HEK293 (cell line): Measurements from ENCODE around the gene BZW2.

Source experiments
- GFI1B ChIP-seq: fragments of 450-650 bp; formaldehyde crosslinking; IDR thresholded peaks from 2 replicates; pipeline ENCODE4 v1.5.1; 2016; ENCODE audit warnings: missing biosample characterization, missing genetic modification characterization
- HOXA7 ChIP-seq: sonication (generic); formaldehyde crosslinking; IDR thresholded peaks from 2 replicates; pipeline ENCODE4 v1.8.1; 2022; ENCODE audit warnings: missing genetic modification reagents, borderline replicate concordance
- PBX3 ChIP-seq: sonication (generic); formaldehyde crosslinking; IDR thresholded peaks from 2 replicates; pipeline ENCODE4 v1.8.1; 2022; ENCODE audit warnings: mild to moderate bottlenecking, moderate library complexity, missing genetic modification reagents
- ZEB2 ChIP-seq: fragments of 450-650 bp; formaldehyde crosslinking; IDR thresholded peaks from 2 replicates; pipeline ENCODE4 v1.5.1; 2016; ENCODE audit warnings: missing biosample characterization, missing genetic modification characterization
- ZNF140 ChIP-seq: fragments of 450-650 bp; formaldehyde crosslinking; IDR thresholded peaks from 2 replicates; pipeline ENCODE4 v1.5.1; 2016; ENCODE audit warnings: missing biosample characterization, missing genetic modification characterization
- ZNF16 ChIP-seq: fragments of 450-650 bp; formaldehyde crosslinking; IDR thresholded peaks from 2 replicates; pipeline ENCODE4 v1.5.1; 2016; ENCODE audit warnings: low read depth, missing biosample characterization, missing genetic modification characterization
- ZNF214 ChIP-seq: fragments of 450-650 bp; formaldehyde crosslinking; IDR thresholded peaks from 2 replicates; pipeline ENCODE4 v1.5.1; 2017; ENCODE audit warnings: missing biosample characterization, mild to moderate bottlenecking, missing genetic modification characterization, borderline replicate concordance
- ZNF404 ChIP-seq: fragments of 450-650 bp; formaldehyde crosslinking; IDR thresholded peaks from 2 replicates; pipeline ENCODE4 v1.5.1; 2017; ENCODE audit warnings: missing biosample characterization, missing genetic modification characterization
- ZNF449 ChIP-seq: fragments of 450-650 bp; formaldehyde crosslinking; IDR thresholded peaks from 2 replicates; pipeline ENCODE4 v1.5.1; 2017; ENCODE audit warnings: missing biosample characterization, mild to moderate bottlenecking, missing genetic modification characterization, moderate library complexity
- ZNF555 ChIP-seq: fragments of 450-650 bp; formaldehyde crosslinking; conservative IDR thresholded peaks from 2 replicates; pipeline ENCODE4 v1.5.1; 2017; ENCODE audit warnings: missing biosample characterization, mild to moderate bottlenecking, missing genetic modification characterization, inconsistent platforms
- ZNF560 ChIP-seq: fragments of 450-650 bp; formaldehyde crosslinking; IDR thresholded peaks from 2 replicates; pipeline ENCODE4 v1.5.1; 2017; ENCODE audit warnings: missing biosample characterization, missing genetic modification characterization, borderline replicate concordance
- ZNF600 ChIP-seq: fragments of 450-650 bp; formaldehyde crosslinking; IDR thresholded peaks from 2 replicates; pipeline ENCODE4 v1.5.1; 2016; ENCODE audit warnings: missing biosample characterization, missing genetic modification characterization
- ZNF629 ChIP-seq: fragments of 450-650 bp; formaldehyde crosslinking; IDR thresholded peaks from 2 replicates; pipeline ENCODE4 v1.5.1; 2017; ENCODE audit warnings: missing biosample characterization, missing genetic modification characterization
- ZNF785 ChIP-seq: fragments of 450-650 bp; formaldehyde crosslinking; IDR thresholded peaks from 2 replicates; pipeline ENCODE4 v1.5.1; 2016; ENCODE audit warnings: missing biosample characterization, missing genetic modification characterization
- ZNF843 ChIP-seq: fragments of 450-650 bp; formaldehyde crosslinking; IDR thresholded peaks from 2 replicates; pipeline ENCODE4 v1.5.1; 2016; ENCODE audit warnings: missing biosample characterization, missing genetic modification characterization
- ZSCAN16 ChIP-seq: fragments of 450-650 bp; formaldehyde crosslinking; IDR thresholded peaks from 2 replicates; pipeline ENCODE4 v1.5.1; 2016; ENCODE audit warnings: missing biosample characterization, missing genetic modification characterization
- ZXDB ChIP-seq: fragments of 450-650 bp; formaldehyde crosslinking; IDR thresholded peaks from 2 replicates; pipeline ENCODE4 v1.5.1; 2016; ENCODE audit warnings: missing biosample characterization, missing genetic modification characterization
- TF ChIP-seq, protein P1 (sequence below): fragments of 450-650 bp; formaldehyde crosslinking; IDR thresholded peaks from 2 replicates; pipeline ENCODE4 v1.5.1; 2017; ENCODE audit warnings: missing biosample characterization, missing genetic modification characterization
- TF ChIP-seq, protein P2 (sequence below): fragments of 450-650 bp; formaldehyde crosslinking; IDR thresholded peaks from 2 replicates; pipeline ENCODE4 v1.5.1; 2017; ENCODE audit warnings: missing biosample characterization, missing genetic modification characterization
- TF ChIP-seq, protein P3 (sequence below): fragments of 450-650 bp; formaldehyde crosslinking; conservative IDR thresholded peaks from 2 replicates; pipeline ENCODE4 v1.5.1; 2016; ENCODE audit warnings: low read depth, missing biosample characterization, missing genetic modification characterization
- TF ChIP-seq, protein P4 (sequence below): fragments of 450-650 bp; formaldehyde crosslinking; IDR thresholded peaks from 2 replicates; pipeline ENCODE4 v1.5.1; 2016; ENCODE audit warnings: missing biosample characterization, missing genetic modification characterization, borderline replicate concordance
- TF ChIP-seq, protein P5 (sequence below): fragments of 450-650 bp; formaldehyde crosslinking; IDR thresholded peaks from 2 replicates; pipeline ENCODE4 v1.5.1; 2016; ENCODE audit warnings: missing biosample characterization, missing genetic modification characterization

BZW2 gene

DNA sequence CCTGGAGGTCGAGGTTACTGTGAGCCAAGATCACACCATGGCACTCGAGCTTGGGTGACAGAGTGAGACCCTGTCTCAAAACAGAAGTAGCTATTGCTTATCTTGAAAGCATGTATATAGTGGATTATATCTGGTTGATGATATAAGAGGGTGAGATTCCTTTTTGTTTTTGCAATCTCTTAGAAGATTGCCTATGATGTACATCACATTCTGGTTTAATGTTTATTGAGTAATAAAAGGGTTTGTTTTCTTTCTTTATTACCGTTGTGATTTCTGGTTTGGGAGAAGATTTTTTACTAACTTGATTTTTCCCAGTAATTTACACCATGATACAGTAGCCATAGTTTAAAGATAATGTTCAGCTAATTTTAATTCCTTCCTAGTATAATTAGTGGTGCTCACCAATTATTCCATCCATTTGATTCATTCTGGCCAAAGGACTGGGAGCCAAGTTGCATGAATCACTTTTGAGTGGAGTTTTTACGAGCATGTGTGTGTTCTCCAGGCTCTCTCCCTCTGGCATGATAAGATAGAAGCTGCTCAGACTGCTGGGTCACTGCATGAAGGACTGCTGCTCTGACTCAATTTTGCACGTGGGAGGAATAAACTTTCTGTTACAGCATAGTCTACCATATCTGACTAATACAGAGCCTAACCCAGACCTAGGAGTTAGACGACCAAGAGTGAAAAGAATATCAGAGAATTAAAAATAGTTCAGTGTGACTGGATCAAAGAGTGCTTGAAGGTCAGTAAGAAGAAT lies 94.1 kb downstream of the BZW2 start (continued):
- TF ChIP-seq ZNF449 (tag by site-specific recombination) (no peak), HOXA7 (CRISPR knock-in tag) (no peak), ZNF214 (tag by site-specific recombination) (no peak), GFI1B (tag by site-specific recombination) (peak; percentile 58; the same call in 1 of the 2 replicates), ZNF600 (tag by site-specific recombination) (peak; percentile 31; the same call in 1 of the 2 replicates), ZSCAN16 (tag by site-specific recombination) (no peak), ZEB2 (tag by site-specific recombination) (peak; percentile 73), PBX3 (CRISPR knock-in tag) (no peak), ZNF629 (peak; percentile 42; the same call in 1 of the 2 replicates), ZNF555 (tag by site-specific recombination) (no peak), ZNF404 (tag by site-specific recombination) (no peak), ZNF140 (tag by site-specific recombination) (no peak), ZNF785 (no peak), ZNF16 (no peak), ZNF843 (tag by site-specific recombination) (peak; percentile 79), ZXDB (tag by site-specific recombination) (peak; percentile 43), ZNF560 (tag by site-specific recombination) (no peak)
- TF ChIP-seq, protein P1, sequence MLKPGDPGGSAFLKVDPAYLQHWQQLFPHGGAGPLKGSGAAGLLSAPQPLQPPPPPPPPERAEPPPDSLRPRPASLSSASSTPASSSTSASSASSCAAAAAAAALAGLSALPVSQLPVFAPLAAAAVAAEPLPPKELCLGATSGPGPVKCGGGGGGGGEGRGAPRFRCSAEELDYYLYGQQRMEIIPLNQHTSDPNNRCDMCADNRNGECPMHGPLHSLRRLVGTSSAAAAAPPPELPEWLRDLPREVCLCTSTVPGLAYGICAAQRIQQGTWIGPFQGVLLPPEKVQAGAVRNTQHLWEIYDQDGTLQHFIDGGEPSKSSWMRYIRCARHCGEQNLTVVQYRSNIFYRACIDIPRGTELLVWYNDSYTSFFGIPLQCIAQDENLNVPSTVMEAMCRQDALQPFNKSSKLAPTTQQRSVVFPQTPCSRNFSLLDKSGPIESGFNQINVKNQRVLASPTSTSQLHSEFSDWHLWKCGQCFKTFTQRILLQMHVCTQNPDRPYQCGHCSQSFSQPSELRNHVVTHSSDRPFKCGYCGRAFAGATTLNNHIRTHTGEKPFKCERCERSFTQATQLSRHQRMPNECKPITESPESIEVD (tag by site-specific recombination), result peak; percentile 49
- TF ChIP-seq, protein P2, sequence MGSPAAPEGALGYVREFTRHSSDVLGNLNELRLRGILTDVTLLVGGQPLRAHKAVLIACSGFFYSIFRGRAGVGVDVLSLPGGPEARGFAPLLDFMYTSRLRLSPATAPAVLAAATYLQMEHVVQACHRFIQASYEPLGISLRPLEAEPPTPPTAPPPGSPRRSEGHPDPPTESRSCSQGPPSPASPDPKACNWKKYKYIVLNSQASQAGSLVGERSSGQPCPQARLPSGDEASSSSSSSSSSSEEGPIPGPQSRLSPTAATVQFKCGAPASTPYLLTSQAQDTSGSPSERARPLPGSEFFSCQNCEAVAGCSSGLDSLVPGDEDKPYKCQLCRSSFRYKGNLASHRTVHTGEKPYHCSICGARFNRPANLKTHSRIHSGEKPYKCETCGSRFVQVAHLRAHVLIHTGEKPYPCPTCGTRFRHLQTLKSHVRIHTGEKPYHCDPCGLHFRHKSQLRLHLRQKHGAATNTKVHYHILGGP (tag by site-specific recombination), result no peak
- TF ChIP-seq, protein P3, sequence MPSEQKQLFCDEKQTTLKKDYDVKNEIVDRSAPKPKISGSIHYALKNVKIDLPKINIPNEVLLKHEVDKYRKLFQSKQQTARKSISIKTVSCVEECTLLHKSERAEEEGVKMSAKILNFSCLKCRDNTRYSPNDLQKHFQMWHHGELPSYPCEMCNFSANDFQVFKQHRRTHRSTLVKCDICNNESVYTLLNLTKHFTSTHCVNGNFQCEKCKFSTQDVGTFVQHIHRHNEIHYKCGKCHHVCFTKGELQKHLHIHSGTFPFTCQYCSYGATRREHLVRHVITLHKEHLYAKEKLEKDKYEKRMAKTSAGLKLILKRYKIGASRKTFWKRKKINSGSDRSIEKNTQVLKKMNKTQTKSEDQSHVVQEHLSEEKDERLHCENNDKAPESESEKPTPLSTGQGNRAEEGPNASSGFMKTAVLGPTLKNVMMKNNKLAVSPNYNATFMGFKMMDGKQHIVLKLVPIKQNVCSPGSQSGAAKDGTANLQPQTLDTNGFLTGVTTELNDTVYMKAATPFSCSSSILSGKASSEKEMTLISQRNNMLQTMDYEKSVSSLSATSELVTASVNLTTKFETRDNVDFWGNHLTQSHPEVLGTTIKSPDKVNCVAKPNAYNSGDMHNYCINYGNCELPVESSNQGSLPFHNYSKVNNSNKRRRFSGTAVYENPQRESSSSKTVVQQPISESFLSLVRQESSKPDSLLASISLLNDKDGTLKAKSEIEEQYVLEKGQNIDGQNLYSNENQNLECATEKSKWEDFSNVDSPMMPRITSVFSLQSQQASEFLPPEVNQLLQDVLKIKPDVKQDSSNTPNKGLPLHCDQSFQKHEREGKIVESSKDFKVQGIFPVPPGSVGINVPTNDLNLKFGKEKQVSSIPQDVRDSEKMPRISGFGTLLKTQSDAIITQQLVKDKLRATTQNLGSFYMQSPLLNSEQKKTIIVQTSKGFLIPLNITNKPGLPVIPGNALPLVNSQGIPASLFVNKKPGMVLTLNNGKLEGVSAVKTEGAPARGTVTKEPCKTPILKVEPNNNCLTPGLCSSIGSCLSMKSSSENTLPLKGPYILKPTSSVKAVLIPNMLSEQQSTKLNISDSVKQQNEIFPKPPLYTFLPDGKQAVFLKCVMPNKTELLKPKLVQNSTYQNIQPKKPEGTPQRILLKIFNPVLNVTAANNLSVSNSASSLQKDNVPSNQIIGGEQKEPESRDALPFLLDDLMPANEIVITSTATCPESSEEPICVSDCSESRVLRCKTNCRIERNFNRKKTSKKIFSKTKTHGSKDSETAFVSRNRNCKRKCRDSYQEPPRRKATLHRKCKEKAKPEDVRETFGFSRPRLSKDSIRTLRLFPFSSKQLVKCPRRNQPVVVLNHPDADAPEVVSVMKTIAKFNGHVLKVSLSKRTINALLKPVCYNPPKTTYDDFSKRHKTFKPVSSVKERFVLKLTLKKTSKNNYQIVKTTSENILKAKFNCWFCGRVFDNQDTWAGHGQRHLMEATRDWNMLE (tag by site-specific recombination), result 0 out of 2 replicates have a peak, but pooled peaks have one; percentile 10
- TF ChIP-seq, protein P4, sequence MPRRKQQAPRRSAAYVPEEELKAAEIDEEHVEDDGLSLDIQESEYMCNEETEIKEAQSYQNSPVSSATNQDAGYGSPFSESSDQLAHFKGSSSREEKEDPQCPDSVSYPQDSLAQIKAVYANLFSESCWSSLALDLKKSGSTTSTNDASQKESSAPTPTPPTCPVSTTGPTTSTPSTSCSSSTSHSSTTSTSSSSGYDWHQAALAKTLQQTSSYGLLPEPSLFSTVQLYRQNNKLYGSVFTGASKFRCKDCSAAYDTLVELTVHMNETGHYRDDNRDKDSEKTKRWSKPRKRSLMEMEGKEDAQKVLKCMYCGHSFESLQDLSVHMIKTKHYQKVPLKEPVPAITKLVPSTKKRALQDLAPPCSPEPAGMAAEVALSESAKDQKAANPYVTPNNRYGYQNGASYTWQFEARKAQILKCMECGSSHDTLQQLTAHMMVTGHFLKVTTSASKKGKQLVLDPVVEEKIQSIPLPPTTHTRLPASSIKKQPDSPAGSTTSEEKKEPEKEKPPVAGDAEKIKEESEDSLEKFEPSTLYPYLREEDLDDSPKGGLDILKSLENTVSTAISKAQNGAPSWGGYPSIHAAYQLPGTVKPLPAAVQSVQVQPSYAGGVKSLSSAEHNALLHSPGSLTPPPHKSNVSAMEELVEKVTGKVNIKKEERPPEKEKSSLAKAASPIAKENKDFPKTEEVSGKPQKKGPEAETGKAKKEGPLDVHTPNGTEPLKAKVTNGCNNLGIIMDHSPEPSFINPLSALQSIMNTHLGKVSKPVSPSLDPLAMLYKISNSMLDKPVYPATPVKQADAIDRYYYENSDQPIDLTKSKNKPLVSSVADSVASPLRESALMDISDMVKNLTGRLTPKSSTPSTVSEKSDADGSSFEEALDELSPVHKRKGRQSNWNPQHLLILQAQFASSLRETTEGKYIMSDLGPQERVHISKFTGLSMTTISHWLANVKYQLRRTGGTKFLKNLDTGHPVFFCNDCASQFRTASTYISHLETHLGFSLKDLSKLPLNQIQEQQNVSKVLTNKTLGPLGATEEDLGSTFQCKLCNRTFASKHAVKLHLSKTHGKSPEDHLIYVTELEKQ (tag by site-specific recombination), result 0 out of 2 replicates have a peak, but pooled peaks have one; percentile 10
- TF ChIP-seq, protein P5, sequence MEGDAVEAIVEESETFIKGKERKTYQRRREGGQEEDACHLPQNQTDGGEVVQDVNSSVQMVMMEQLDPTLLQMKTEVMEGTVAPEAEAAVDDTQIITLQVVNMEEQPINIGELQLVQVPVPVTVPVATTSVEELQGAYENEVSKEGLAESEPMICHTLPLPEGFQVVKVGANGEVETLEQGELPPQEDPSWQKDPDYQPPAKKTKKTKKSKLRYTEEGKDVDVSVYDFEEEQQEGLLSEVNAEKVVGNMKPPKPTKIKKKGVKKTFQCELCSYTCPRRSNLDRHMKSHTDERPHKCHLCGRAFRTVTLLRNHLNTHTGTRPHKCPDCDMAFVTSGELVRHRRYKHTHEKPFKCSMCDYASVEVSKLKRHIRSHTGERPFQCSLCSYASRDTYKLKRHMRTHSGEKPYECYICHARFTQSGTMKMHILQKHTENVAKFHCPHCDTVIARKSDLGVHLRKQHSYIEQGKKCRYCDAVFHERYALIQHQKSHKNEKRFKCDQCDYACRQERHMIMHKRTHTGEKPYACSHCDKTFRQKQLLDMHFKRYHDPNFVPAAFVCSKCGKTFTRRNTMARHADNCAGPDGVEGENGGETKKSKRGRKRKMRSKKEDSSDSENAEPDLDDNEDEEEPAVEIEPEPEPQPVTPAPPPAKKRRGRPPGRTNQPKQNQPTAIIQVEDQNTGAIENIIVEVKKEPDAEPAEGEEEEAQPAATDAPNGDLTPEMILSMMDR (tag by site-specific recombination), result no peak
